GM12872 (cell line): ENCODE measurements around the gene TEX26.

ENCODE experiments used
- CTCF ChIP-seq: IDR thresholded peaks from 3 replicates; pipeline ENCODE4 v1.5.1; 2011; ENCODE audit warnings: low read depth, mild to moderate bottlenecking, low read length, moderate library complexity; ENCODE audit not compliant: insufficient read depth

The TEX26 gene

GRCh38 chr13:30908416-30908980, 24.0 kb upstream of the TEX26 start:
- TF ChIP-seq CTCF, result no peak

DNA sequence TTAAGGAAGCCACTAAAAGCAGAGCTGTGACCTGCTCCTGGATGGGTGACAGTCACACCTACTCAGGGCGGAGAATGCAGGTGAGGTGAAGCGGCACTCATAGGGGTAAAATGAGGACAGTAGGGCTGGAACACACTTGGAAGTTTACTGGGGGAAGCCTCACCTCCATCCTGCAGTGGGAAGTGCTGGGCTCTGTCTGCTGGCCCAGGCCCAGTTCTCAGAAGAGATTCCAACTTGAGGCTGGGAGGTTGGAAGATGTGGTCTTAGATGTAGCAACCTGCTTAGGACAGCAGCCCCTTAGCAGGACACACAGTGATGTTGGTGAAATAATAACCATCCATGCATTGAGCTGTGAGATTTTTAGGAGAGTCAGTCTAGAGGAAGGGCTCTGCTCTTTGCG, 21.8 kb upstream of the TEX26 start:
- no peak for TF ChIP-seq CTCF

DNA sequence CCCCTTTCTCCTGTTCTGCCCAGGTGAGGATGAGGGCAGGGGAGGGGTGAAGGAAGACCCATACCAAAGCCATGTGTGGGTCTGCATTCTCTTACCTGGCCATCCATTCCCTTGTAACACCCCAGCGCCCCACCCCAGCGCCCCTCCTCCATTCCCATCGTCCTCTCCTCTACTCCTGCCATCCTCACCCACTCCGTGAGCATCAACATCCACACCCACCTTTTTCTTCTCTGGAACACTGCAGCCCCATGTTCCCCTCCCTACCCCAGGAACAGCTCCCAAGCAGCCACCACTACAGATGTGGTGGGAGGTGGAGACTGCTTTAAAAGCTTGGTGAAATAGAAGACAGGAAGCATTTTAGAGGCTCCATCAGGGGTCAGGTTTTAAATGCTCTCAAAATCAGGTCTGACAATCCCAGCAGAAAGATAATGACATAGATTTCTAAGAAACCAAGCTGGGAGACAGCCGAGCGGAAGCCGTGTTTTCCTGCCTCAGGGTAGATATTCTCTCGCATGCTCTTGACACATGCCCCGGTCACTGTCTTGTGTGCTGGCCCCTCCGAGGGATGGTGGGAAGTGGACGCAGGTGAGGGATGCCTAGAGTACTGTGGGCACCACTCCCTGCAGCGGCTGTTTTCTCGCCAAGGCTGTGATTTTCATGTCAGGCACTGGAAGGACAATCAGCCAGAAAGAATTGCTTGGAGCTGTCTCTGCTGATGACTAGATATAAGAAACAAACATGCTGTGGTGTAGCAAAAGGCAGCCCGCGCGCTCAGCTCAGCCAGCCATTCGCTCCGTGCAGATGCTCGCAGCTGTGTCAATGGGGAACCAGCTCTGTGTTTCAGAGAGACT, 16.5 kb upstream of the TEX26 start:
- no peak for TF ChIP-seq CTCF

GRCh38 chr13:30916991-30917390, 15.5 kb upstream of the TEX26 start:
- no peak for TF ChIP-seq CTCF

GRCh38 chr13:30918662-30919405, 13.6 kb upstream of the TEX26 start:
- TF ChIP-seq CTCF, result no peak

- TF ChIP-seq CTCF, result no peak
Observed at GRCh38 chr13:30920162-30920909, 12.1 kb upstream of the TEX26 start.

DNA sequence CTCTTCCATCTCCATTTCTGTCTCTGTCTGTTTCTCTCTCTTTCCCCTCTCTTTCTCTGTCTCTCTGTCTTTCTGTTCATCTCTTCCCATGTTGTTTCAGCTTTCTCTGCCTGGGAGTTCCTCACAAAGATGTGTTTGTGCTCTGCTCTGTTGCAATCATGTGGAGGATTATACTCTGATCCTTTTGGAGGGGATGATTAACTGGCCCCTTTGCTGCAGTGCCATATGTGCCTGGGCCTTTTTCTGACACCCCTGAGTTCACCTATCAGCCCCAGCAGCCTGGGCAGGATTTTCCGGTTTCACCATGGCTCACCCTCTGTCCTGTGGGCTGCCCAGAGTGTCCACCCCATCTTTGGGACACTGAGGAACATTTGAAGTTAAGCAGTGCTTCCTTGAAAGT, 9.0 kb upstream of the TEX26 start:
- TF ChIP-seq CTCF, result no peak
